ENCODE results near the gene P2RY8.

- TF ChIP-seq NFRKB (IDR thresholded peaks at IDR 0.05), result no peak
- TF ChIP-seq FOXK2 (IDR thresholded peaks at IDR 0.05), result no peak
- no peak for TF ChIP-seq SUZ12 (IDR thresholded peaks at IDR 0.05)
- TF ChIP-seq ELF4 (IDR thresholded peaks at IDR 0.05), result no peak
- TF ChIP-seq SP1 (IDR thresholded peaks at IDR 0.05), result no peak
- TF ChIP-seq FOXA1 (IDR thresholded peaks at IDR 0.05), result no peak
- no peak for TF ChIP-seq TARDBP (IDR thresholded peaks at IDR 0.05)
- TF ChIP-seq L3MBTL2 (conservative IDR thresholded peaks at IDR 0.05), result no peak
- no peak for TF ChIP-seq ARNT (IDR thresholded peaks at IDR 0.05)
- no peak for TF ChIP-seq FOXM1 (IDR thresholded peaks at IDR 0.05; ENCODE audit: borderline replicate concordance)
- no peak for TF ChIP-seq BHLHE40 (IDR thresholded peaks at IDR 0.05; ENCODE audit: borderline replicate concordance)
- TF ChIP-seq, protein P1, sequence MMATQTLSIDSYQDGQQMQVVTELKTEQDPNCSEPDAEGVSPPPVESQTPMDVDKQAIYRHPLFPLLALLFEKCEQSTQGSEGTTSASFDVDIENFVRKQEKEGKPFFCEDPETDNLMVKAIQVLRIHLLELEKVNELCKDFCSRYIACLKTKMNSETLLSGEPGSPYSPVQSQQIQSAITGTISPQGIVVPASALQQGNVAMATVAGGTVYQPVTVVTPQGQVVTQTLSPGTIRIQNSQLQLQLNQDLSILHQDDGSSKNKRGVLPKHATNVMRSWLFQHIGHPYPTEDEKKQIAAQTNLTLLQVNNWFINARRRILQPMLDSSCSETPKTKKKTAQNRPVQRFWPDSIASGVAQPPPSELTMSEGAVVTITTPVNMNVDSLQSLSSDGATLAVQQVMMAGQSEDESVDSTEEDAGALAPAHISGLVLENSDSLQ (IDR thresholded peaks at IDR 0.05), result no peak
- TF ChIP-seq HDGF (IDR thresholded peaks at IDR 0.05; ENCODE audit: borderline replicate concordance), result no peak
- no peak for TF ChIP-seq LEF1 (IDR thresholded peaks at IDR 0.05; ENCODE audit: borderline replicate concordance)
These were observed 61.1 kb downstream of the P2RY8 start for GRCh38 chrX:1475881-1476280.
